ENCODE measurements around the gene CCL25. TPM values are rescaled to one million over a fixed set of nuclear protein-coding genes. Genes with fewer than 3 reads are reported as not detected.

The CCL25 gene
- total RNA-seq, 3 donors from 2014 or later, result not detected

- no peak overlapping the region for H3K4me3 ChIP-seq
- H3K9me3 ChIP-seq, result peaks cover 15 to 16% of the 10 kb centered on the region in 2 donors
- no peak for DNase-seq (ENCODE audit: low spot score in 2 of 2)
- H3K4me1 ChIP-seq, result no peaks in the 10 kb centered on the region
- no peak overlapping the region for H3K27ac ChIP-seq
- H3K27me3 ChIP-seq, result no peaks in the 10 kb centered on the region
- intact Hi-C loops (cut with DNase I; ENCODE audit: low total_unique reads), result no loop called here
- no peaks in the 10 kb centered on the region for H3K36me3 ChIP-seq
- TF ChIP-seq POLR2AphosphoS5 (IDR thresholded peaks at IDR 0.05), result no peak
- no peak for TF ChIP-seq CTCF (IDR thresholded peaks at IDR 0.05)
- no peak for TF ChIP-seq POLR2A (IDR thresholded peaks at IDR 0.05)
Observed at GRCh38 chr19:8089664-8090601, 37.4 kb downstream of the CCL25 start.

- H3K36me3 ChIP-seq, result no peaks in the 10 kb centered on the region
- H3K27me3 ChIP-seq, result no peaks in the 10 kb centered on the region
- TF ChIP-seq POLR2A (IDR thresholded peaks at IDR 0.05), result no peak
- no peak for TF ChIP-seq POLR2AphosphoS5 (IDR thresholded peaks at IDR 0.05)
- no peak for TF ChIP-seq CTCF (IDR thresholded peaks at IDR 0.05)
- no peak for DNase-seq (ENCODE audit: low spot score in 2 of 2)
- H3K9me3 ChIP-seq, result peaks cover 25 to 27% of the 10 kb centered on the region in 2 donors
- H3K27ac ChIP-seq, result no peak overlapping the region
- no peak overlapping the region for H3K4me3 ChIP-seq
- intact Hi-C loops (cut with DNase I; ENCODE audit: low total_unique reads), result no loop called here
- no peaks in the 10 kb centered on the region for H3K4me1 ChIP-seq
Observed at GRCh38 chr19:8090950-8091349, 38.4 kb downstream of the CCL25 start.

- H3K9me3 ChIP-seq, result peaks cover 45 to 46% of the 10 kb centered on the region in 2 donors
- no peak overlapping the region for H3K27ac ChIP-seq
- H3K36me3 ChIP-seq, result no peaks in the 10 kb centered on the region
- no peak overlapping the region for H3K4me3 ChIP-seq
- DNase-seq (ENCODE audit: low spot score in 2 of 2), result no peak
- intact Hi-C loops (cut with DNase I; ENCODE audit: low total_unique reads), result no loop called here
- no peaks in the 10 kb centered on the region for H3K27me3 ChIP-seq
- TF ChIP-seq CTCF (IDR thresholded peaks at IDR 0.05) (no peak), POLR2A (IDR thresholded peaks at IDR 0.05) (no peak), POLR2AphosphoS5 (IDR thresholded peaks at IDR 0.05) (no peak)
- no peaks in the 10 kb centered on the region for H3K4me1 ChIP-seq
Observed at GRCh38 chr19:8093740-8094139, 41.2 kb downstream of the CCL25 start.

GRCh38 chr19:8094336-8094735 lies 41.8 kb downstream of the CCL25 start:
- Histone ChIP-seq H3K4me1 (no peaks in the 10 kb centered on the region), H3K4me3 (no peak overlapping the region), H3K27ac (no peak overlapping the region), H3K27me3 (no peaks in the 10 kb centered on the region), H3K36me3 (no peaks in the 10 kb centered on the region), H3K9me3 (peaks cover 45 to 46% of the 10 kb centered on the region in 2 donors)
- TF ChIP-seq POLR2A (IDR thresholded peaks at IDR 0.05) (no peak), POLR2AphosphoS5 (IDR thresholded peaks at IDR 0.05) (no peak), CTCF (IDR thresholded peaks at IDR 0.05) (no peak)
- intact Hi-C loops (cut with DNase I; ENCODE audit: low total_unique reads), result no loop called here
- DNase-seq (ENCODE audit: low spot score in 2 of 2), result no peak

- intact Hi-C loops (cut with DNase I; ENCODE audit: low total_unique reads), result no loop called here
- no peaks in the 10 kb centered on the region for H3K36me3 ChIP-seq
- H3K4me1 ChIP-seq, result no peaks in the 10 kb centered on the region
- H3K27ac ChIP-seq, result no peak overlapping the region
- no peaks in the 10 kb centered on the region for H3K27me3 ChIP-seq
- H3K4me3 ChIP-seq, result no peak overlapping the region
- no peak for DNase-seq (ENCODE audit: low spot score in 2 of 2)
- H3K9me3 ChIP-seq, result peaks cover 43 to 45% of the 10 kb centered on the region in 2 donors
- TF ChIP-seq POLR2AphosphoS5 (IDR thresholded peaks at IDR 0.05) (no peak), POLR2A (IDR thresholded peaks at IDR 0.05) (no peak), CTCF (IDR thresholded peaks at IDR 0.05) (no peak)
Observed at GRCh38 chr19:8095354-8095886, 42.9 kb downstream of the CCL25 start.
